Stromal cell of bone marrow (primary cell): ENCODE results near the gene GPC6.
"Not testable (repeated sequence)": the region's sequence is repeated elsewhere in the genome, so short reads cannot be mapped to it uniquely, and the experiment has no call there.

Experiments used
- DNase-seq: peaks from one replicate; pipeline ENCODE4 v3.0.0-alpha.2; 2012; ENCODE audit warnings: low read depth

The GPC6 gene

GRCh38 chr13:93430381-93430780, 203.8 kb downstream of the GPC6 start:
- DNase-seq = no peak

DNA sequence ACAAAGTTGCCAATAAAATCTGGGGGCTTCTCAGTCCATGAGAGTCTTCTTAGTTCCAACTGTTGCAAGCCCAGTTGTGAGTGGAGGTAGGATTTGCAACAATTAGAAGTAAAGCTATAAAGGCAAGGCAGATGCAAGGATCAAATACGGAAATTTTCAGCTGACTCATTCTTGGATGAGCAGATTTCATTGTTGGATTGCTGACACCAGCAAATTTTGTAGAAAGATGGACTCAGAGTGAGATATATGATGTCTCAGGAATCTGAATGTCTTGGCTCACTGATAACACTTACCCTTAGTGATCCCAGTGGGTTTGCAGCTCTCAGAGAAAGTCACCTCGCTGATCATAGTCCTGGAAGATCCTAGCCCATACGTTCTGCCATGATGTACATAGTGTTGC, 209.0 kb downstream of the GPC6 start:
- no peak for DNase-seq

DNA sequence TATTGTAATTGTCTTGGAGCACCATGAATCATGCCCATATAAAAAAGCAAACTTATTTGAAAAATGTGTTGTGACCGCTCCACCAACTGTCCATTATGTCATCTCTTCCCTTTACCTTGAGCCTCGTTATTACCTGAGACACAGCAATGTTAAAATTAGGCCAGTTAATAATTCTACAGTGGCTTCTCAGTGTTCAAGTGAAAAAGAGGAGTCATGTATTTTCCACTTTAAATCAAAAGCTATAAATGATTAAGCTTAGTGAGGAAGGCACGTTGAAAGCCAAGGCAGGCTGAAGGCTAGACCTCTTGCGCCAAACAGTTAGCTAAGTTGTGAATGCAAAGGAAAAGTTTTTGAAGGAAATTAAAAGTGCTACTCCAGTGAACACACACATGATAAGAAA, 210.5 kb downstream of the GPC6 start:
- DNase-seq = no peak

DNA sequence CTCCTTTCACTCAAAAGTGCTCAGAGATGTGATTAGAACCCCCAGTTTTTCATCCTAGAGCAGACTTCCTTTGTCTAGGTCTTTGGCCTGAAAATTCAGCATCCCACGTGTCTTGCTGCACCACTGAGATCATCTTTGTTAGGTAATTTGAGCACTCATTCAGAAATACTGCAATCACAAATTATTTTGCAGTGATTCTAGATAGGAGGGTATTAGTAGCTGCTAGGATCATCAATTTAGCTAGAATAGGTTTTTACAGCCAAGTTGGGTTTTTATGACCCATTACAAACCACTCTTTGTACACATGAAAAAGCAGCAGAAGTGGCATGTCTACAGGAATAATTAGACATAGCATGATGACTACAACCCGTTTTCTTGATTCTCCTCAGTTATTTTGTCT, 219.6 kb downstream of the GPC6 start:
- DNase-seq = no peak

DNA sequence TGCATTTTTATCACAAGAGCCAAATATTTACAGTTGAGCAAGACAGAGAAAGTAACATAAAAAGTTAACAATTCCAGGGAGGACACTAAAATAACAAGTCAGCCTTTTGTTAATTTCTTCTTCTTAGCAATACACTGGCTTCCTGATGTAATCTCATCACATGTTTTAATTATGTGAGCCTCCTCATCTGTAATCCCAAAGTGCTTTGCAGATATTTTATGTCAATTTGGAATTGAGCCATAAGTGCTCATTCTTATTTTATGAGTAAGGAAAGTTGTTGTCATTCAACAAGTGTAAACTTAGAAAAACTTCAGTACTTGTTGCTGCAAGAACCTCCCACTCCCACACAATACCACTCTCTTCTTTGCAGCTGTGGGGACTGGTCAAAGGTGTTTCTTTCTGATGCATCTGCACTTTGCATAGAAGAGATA, 223.6 kb downstream of the GPC6 start:
- DNase-seq = peak; percentile 25

GRCh38 chr13:93450761-93451160, 224.2 kb downstream of the GPC6 start:
- no peak for DNase-seq

GRCh38 chr13:93454676-93455235, 228.1 kb downstream of the GPC6 start:
- not testable (repeated sequence) for DNase-seq

- DNase-seq = no peak
Measured at GRCh38 chr13:93455861-93456260, 229.3 kb downstream of the GPC6 start.

GRCh38 chr13:93460005-93460404, 233.4 kb downstream of the GPC6 start:
- DNase-seq = no peak

DNA sequence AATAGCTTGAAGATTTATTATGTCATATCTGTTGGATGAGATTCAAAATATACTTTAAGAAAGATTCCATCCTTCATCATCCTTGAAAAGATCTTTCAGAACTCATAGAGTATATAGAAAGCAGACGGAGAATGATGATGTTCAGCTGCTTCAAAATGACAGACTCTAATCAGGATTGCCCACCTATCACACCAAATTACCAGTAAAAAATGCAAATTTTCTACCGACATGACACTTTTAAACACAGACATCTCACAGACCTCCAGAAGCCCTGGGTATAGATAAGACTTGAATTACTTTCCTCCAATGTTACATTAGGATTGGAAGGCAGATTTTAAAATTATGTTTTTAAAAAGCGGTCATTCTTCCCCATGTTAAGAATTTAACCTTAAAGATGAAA, 235.5 kb downstream of the GPC6 start:
- DNase-seq = no peak

- peak; percentile 17 for DNase-seq
Measured at GRCh38 chr13:93466502-93467036, 240.0 kb downstream of the GPC6 start.

DNA sequence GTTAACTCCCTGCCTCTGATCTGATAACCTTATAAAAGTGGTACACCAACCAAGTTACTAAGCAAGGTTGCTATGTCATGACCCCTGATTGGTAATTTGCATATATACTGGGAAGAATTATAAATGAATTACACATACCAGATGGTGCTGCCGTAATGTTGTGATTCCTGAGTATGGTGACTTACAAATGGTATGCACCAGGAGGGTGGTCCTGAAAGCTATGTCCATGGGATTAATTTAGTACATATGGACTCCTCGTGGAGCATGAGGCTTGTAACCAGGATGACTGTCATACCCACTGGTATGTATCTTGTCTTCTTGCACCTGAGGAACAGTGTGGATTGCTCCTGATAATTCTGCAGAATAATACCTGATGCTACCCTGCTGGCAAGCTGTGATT, 240.6 kb downstream of the GPC6 start:
- no peak for DNase-seq

GRCh38 chr13:93468433-93468832, 241.8 kb downstream of the GPC6 start:
- no peak for DNase-seq

- no peak for DNase-seq
Measured at GRCh38 chr13:93472296-93472695, 245.7 kb downstream of the GPC6 start.

DNA sequence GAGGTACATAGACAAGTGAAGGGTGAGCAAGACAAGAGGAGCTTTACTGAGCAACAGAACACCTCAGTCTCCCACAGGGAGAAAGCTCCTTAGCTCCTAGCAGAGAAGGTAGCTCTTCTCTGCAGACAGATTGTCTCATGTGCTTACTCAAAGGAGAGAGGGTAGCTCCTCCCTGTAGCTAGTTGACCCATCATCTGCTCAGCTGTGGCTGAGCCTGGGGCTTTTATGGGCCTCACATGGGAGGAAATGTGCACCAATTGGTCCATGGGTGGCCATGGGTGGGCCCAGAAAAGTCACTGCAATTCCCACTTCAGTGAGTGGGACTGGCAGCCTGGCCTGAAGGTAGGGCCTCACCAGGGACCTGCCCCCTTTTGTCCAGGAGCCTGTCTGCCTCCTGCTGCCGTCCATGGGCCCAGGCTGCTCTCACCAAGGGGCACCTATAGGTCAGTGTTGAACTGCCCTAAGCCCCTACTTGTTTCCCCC, 246.2 kb downstream of the GPC6 start:
- DNase-seq = no peak

- DNase-seq = no peak
Measured at GRCh38 chr13:93473441-93474270, 247.0 kb downstream of the GPC6 start.

- peak; percentile 28 for DNase-seq
Measured at GRCh38 chr13:93476175-93476574, 249.6 kb downstream of the GPC6 start.

GRCh38 chr13:93477238-93477637, 250.6 kb downstream of the GPC6 start:
- DNase-seq = no peak

DNA sequence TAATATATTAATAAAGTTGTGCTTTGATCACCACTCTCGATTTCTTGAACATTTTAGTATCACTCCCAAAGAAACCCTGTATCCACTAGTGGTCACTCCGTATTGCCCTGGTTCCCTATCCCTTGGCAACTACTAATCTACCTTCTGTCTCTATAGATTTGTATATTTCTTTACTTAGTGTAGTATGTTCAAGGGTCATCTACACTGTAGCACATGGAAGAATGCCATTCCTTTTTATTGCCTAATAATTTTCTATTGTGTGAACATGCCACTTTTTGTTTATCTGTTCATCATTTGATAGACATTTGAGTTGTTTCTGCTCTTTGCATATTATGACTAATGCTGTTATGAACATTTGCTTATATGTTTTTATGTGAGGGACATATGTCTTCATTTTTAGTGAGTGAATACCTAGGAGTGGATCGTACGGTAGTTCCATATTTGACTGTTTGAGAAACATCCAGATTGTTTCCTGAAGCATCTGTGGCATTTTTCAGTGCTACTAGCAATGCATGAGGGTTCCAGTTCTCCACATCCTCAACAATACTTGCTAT, 254.0 kb downstream of the GPC6 start:
- DNase-seq = no peak

GRCh38 chr13:93496117-93496516, 269.5 kb downstream of the GPC6 start:
- not testable (repeated sequence) for DNase-seq

GRCh38 chr13:93496985-93497673, 270.5 kb downstream of the GPC6 start:
- no peak for DNase-seq

DNA sequence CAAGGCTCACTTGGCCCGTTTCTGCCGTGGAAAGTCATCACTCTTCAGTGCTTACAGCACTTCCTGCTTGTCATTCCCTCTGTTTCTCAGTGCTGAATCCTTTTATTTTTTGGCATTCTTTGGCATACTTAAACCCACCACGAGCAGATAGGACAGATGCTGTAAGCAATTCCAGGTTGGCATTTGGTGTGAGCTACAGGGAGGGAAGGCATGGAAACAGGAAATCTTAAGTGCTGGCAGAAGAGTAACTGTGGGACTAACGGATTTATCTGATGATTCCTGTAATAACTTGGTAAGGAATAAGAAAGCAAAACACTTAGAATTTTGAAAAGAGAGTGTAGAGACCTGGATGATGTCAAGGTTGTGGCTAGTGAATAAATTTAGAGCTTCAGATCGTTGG, 273.4 kb downstream of the GPC6 start:
- DNase-seq = no peak
